Stimulated activated CD4-positive, alpha-beta T cell treated with anti-CD3 and anti-CD28 coated beads, Interleukin-12 subunit alpha, Interleukin-12 subunit beta, amount 100 ng/mL, for 48 hours (primary cell): ENCODE results near the gene KCNH6.

ENCODE experiments used
- DNase-seq, 3 donors: peaks; one replicate each; pipeline ENCODE4 v3.0.0-alpha.2; 2020; ENCODE audit warnings: low read depth in 2 of 3, low spot score in 1 of 3

KCNH6 gene

DNA sequence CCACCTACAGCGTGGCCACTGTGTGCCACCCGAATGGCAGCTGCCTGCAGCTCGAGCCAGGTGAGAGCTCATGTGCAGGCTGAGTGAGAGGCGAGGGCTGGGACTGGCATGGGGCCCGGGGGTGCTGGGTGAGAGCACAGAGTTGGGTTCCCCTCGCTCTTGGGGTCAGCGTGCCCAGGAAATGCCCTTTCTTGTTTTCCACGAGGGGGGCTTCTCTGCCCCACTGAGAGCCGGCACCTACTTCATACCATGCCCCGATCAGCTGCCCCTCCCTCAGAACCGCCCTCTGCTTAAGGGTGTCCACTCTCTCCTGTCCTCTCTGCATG, 36.2 kb upstream of the KCNH6 start:
- no peak for DNase-seq

DNA sequence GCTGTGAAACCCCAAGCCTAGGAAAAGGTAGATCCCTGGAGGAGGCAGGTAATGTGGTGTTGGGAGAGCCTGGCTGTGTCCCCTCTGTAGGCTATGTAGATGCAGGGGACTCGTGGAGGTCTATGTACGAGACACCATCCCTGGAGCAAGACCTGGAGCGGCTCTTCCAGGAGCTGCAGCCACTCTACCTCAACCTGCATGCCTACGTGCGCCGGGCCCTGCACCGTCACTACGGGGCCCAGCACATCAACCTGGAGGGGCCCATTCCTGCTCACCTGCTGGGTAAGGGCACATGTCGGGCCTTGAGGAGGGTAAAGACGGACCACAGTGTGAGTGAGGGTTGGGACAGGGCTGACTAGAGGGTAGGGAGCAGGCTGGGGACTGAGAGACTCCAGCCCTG, 34.3 kb upstream of the KCNH6 start:
- DNase-seq: no peak

DNA sequence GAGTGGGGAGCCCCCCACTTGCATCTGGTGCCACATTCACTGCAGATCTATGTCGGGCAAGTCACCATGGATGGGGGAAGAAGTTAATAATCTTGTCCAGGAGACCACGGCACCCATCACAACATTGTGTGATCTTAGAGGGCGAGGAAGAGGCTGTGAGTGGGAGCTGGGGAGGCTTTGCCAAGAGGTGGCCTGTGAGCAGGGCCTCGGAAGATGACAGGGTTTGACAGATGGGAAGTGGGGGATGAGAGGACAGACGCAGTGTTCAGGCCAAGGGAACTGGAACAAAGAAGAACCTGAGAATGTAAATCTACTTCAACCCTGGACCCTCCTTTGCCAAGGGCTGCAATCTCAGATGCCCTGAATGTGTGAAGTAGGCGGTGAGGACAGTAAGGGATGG, 33.9 kb upstream of the KCNH6 start:
- DNase-seq: no peak

DNA sequence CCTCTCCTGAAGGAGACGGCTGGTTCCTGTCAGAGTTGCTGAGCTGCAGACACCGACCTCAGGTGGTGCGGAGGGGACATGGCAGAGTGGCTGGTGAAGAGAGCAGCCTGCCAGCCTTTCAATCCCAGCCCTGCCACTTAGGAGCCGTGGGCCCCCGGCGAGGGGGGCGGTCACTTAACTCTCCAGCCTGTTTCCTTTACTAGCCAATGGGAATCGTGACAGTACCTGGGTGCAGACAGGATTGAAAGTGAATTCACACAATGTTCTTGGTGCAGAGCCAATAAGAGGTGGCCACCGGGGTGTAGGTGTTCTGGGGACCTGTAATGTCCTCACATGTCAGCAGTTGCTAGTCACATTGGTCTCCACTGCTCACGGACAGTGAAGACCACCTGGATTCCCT, 32.8 kb upstream of the KCNH6 start:
- no peak for DNase-seq

DNA sequence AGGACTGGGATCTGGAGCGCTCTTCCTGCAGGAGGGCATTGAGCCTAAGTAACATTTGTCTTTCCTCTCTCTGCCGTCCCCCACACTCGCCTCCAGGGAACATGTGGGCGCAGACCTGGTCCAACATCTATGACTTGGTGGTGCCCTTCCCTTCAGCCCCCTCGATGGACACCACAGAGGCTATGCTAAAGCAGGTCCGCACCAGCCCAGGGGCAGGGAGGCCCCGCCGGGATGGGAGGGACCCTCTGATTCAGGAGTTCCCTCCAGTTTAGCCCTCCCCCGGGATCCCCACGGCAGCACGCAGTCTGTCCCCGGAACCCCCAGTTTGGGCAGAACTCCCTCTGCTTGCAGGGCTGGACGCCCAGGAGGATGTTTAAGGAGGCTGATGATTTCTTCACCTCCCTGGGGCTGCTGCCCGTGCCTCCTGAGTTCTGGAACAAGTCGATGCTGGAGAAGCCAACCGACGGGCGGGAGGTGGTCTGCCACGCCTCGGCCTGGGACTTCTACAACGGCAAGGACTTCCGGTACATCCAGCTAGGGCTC, 32.2 kb upstream of the KCNH6 start:
- no peak for DNase-seq

DNA sequence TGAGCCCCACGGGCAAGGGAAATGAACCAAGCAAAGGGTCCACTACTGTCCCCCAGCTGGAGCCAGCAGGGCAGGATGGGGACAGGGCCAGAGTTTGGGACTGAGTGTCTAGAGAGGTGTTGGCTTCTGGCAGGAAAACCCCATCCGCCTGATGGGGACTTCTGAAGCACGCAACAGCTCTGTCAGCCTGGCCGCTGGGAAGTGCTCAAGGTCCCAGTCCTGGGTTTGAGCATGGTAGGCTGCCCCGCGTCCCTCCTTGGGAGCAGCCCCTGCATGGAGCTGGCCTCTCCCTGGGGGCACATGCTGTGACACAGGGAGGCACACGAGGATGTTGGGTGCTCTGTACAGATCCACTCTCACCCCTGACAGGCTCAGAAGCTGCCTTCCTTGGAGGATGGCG, 31.7 kb upstream of the KCNH6 start:
- DNase-seq: no peak

DNA sequence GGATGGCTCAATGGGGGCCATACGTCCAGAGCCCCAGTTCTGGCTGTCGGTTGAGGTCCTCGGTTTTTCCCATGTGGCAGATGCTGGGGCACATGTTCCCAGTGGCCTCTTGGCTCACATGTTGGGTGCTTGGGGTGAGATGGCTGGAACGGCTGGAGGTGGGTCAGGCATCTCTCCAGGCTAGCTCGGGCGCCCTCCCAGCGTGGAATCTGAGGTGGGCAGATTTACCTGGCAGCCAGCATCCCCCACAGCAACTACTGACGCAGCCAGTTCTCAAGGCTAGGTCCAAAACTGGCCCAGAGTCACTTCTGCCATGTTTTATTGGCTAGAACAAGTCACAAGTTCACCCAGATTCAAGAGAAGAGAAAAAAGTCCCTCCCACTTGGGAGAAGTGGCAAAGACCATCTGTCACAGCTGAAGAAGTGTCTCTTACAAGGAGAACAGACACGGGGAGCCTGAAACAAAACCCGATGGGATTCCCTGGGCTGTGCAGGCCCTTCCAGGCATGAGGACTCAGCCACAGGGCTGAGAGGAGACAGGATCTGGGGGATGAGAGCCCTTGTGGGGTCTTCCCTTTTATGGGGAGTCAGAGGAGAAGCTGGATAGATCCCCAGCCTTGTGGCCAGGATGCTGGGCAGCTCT, 31.1 kb upstream of the KCNH6 start:
- no peak for DNase-seq

DNA sequence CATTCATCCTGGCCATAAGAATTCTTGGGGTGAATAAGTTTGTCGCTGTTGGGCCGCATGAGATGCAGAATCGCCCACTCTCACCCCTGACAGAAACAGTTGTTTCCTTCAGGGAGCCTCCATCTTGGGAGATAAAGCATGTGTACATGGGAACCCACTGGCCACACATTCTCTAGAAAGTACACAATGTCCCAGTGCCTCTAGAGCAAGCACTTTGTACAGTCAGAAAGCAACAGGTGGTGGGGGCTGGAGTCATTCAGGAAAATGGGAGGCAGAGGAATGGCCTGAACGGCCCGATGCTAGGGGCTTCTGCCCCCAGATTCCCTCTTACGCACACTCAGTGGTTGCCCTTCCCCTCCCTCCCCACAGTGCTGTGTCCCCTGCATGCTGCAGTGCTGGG, 30.2 kb upstream of the KCNH6 start:
- DNase-seq: no peak

DNA sequence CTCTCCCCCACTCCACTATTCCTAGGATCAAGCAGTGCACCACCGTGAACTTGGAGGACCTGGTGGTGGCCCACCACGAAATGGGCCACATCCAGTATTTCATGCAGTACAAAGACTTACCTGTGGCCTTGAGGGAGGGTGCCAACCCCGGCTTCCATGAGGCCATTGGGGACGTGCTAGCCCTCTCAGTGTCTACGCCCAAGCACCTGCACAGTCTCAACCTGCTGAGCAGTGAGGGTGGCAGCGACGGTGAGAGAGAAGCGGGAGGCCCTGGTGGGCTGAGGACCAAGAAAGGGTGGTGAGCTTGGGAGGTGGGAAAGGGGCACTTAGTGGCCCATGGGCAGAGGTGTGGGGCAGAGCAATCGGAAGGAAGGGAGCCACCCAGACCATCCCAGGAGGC, 29.7 kb upstream of the KCNH6 start:
- DNase-seq: no peak

DNA sequence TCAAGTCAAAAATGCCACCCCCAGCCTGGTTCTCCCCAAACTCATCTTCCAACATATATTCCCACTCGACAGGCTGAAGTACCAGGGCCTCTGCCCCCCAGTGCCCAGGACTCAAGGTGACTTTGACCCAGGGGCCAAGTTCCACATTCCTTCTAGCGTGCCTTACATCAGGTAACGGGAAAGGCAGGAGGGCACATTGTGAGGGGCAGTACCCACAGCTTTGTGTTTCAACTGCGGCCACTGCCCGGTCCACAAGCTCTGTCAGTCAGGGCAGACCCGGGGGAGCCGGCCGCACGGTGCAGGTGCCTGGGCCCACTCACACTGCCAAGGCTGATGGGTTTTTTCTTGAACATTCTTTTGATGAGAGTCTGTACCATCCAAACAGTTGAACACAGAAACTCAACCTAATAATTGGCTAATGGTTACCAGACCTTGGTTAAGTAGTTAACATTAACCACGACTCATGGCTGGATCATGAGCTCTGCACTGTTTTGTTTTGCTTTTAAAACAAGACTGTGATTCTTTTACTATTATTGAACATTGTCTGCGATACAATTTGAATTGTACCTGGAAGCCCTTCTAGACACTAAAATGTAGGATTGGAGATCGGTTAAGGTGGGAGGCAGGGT, 28.7 kb upstream of the KCNH6 start:
- DNase-seq: no peak

DNA sequence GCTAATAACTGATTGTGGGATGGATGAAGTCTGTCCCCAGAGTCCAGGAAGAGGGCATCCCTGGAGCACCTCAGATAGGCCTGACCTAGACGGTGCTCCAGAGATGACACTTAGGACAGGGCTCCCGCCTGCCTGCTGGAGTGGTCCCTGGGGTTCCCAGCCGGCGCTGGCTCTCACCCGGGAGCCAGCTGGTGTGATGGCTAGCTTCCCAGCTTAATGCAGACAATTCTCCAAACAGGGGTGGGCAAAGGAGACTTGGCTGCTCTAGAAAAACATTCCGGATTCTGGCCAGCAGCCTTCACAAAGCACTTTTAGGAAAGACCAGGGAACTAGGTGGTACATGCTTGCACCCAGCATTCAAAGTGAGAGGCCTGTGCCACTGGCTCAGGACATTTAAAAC, 27.7 kb upstream of the KCNH6 start:
- DNase-seq: no peak

DNA sequence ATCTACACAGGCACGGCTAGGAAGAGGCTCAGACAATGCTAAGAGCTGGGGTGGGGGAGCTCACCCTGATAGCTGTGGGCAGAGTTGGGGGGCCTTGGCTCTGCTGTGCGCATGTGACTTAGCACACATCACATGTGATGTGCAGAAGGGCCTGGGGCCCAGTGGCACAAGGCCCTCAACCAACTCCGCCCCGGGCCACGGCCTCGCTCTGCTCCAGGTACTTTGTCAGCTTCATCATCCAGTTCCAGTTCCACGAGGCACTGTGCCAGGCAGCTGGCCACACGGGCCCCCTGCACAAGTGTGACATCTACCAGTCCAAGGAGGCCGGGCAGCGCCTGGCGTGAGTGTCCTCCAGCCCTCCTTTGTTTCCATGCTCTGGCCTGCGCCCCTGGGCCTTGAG, 27.0 kb upstream of the KCNH6 start:
- DNase-seq: no peak

DNA sequence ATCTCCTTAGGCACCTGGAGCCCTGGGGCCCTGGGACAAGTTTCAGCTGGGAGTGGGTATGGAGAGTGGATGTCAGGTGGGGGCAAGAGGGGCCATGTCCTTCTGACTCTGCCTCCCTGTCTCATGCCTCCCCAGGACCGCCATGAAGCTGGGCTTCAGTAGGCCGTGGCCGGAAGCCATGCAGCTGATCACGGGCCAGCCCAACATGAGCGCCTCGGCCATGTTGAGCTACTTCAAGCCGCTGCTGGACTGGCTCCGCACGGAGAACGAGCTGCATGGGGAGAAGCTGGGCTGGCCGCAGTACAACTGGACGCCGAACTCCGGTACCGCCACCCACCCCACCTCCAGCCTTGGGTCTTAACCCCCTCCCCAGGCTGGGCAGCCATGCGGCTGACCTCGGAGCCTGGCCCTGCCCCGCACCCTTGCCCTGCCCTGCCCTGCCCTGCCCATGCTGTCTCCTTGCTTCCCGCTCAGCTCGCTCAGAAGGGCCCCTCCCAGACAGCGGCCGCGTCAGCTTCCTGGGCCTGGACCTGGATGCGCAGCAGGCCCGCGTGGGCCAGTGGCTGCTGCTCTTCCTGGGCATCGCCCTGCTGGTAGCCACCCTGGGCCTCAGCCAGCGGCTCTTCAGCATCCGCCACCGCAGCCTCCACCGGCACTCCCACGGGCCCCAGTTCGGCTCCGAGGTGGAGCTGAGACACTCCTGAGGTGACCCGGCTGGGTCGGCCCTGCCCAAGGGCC, 26.3 kb upstream of the KCNH6 start:
- no peak for DNase-seq

DNA sequence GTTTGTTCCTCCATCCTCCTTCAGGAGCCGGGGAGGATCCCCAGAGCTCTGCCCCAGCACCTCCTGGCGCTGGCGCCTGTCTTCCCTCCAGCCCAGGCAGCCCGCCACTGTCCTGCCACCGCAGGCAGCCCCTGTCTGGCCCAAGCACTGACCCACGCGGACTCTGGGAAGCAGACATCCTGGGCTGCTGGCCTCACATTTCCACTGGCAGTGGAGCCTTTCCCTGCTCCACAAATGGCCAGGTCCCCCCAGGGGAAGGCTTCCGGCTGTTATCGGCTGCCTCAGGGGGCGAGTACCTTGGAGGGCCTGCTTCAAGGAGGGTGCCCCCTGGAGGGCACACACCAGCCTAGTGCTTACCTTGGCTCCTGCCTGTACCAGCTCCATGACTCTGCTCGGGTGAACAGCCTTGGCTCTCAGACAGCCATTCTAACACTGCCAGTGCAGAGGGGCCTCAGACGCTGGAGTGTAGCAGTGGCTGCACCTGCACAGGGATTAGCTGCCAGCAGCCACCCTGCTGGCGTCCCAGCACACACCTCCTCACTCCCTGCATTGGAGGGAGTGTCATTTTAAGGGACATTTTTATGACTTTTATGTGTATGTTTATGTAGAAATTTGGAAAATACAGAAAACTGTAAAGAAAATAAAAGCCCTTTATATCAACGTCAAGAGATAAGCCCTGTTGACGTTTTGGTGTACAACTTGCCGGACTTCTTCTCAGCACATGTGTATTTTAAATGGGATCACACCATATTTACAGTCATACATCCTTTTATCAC, 25.3 kb upstream of the KCNH6 start:
- DNase-seq: no peak

DNA sequence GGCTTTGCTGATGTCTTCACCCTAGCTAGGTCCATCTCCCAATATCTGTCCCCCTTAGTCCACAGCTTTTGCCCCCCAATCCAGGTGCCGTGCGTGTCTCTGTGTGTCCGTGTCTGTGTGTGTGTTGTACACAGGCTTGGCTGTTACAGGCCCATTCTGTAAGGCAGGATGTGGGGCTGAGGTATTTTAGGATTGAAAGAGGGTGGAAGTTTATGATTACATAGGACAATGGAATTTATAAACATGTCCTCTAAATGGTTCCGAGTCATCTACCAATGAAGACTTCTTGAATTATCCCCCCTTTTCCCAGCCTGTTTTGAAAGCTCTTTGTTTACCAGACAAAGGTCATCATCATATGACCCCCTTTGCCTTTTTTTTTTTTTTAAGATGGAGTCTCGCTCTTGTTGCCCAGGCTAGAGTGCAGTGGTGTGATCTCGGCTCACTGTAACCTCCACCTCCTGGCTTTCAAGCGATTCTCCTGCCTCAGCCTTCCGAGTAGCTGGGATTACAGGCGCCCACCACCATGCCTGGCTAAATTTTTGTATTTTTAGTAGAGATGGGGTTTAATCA, 24.4 kb upstream of the KCNH6 start:
- DNase-seq: no peak

DNA sequence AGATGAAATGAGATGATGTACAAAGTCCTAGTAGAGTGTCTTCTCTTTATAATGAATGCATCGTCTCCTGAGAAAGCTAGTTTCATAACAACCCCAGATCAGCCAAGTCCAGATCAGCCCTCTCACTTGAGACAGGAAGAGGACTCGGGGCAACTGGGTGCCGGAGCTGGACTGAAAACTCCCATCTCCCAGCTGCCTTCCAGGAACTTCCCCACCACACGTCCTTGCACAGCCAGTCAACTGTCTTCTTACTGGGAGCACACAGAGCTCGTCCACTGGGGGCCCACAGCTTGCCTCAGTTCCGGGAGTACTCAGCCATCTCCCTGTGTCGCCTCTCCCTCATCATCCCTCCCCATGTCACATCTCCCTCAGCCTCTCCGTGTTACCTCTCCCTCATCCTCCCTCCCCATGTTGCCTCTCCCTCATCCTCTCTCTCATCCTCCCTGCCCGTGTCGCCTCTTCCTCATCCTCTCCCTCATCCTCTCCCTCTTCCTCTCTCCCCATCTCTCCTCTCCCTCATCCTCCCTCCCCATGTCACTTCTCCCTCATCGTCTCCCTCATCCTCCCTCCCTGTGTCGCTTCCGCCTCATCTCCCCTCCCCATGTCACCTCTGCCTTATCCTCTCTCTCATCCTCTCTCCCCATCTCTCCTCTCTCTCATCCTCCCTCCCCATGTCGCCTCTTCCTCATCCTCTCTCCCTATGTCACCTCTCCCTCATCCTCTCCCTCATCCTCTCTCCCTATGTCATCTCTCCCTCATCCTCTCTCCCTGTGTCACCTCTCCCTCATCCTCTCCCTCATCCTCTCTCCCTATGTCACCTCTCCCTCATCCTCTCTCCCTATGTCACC, 22.4 kb upstream of the KCNH6 start:
- DNase-seq: no peak

DNA sequence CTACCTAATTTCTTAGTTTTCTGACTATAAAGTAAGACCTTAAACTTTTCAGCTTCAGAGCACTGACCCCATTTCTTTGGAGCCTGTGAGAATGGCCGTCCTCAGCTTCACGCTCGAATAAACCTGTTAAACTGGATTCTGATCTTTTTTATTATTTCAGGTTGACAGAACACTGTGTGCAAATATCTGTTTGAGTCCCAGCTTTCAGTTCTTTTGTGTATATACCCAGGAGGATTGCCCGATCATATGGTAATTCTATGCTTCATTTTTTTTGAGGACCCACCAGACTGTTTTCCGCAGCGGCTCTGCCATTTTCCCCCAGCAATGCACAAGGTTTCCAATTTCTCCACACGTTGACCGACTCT, 19.8 kb upstream of the KCNH6 start:
- no peak for DNase-seq

DNA sequence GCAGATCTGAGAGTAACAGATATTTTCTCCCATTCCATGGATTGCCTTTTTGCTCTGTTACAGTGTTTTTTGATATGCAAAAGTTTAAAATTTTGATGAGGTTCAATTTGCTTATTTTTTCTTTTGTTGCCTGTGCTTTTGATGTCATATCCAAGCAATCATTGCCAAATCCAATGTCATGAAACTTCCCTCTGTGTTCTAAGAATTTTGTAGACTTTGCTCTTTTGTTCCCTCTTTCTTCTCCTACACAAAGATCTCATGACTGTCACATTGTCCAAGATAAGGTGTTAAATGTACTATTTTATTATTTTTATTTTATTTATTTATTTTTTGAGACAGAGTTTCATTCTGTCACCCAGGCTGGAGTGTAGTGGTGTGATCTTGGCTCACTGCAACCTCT, 18.9 kb upstream of the KCNH6 start:
- no peak for DNase-seq

DNA sequence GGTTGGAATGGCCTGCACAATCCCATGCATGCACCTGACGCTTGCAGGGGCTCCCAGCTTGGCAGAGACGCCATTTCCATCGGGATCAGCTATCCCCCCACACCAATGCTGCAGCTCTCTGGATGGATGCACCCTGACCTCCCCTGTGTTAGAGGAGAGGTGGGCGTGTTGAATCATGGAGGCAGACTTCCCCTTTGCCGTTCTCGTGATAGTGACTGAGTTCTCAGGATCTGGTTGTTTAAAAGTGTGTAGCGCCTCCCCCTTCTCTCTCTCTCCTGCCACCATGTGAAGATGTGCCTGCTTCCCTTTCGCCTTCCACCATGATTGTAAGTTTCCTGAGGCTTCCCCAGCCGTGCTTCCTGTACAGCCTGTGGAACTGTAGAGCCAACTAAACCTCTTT, 17.8 kb upstream of the KCNH6 start:
- no peak for DNase-seq

DNA sequence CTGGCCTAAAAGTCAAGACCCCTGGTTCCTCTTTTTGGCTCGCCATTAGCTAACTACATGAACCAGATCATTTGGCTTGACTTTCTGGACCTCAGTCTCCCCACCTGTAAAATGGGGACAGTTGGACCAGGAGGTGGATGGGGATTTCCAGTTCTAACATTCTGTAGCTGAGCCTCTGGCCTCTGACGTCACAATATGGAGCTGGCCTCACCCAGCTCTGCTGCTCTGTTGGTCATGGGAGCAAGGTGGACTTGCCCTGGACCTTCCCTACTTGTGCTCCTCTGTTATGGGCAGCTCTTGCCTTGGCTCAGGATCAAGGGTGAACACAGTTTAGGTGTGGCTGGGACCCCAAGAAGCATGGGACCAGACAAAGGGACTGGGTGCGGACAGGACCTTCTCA, 16.5 kb upstream of the KCNH6 start:
- no peak for DNase-seq

DNA sequence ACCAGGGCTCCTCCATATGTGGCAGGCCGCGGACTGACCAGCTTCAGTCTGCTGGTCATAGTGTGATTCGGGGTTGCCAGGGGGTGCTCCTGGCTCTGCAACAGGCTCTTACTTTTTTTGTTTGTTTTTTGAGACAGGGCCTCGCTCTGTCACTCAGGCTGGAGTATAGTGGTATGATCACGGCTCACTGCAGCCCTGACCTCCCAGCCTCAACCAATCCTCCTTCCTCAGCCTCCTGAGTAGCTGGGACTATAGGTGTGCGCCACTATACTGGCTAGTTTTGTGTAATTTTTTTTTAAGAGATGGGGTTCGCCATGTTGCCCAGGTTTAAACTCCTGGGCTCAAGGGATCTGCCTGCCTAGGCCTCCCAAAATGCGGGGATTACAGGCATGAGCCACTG, 11.8 kb upstream of the KCNH6 start:
- DNase-seq: no peak
